HS-5 (cell line): ENCODE measurements around the gene ASAP3.
"Not testable (repeated sequence)": the region's sequence is repeated elsewhere in the genome, so short reads cannot be mapped to it uniquely, and the experiment has no call there.

Experiments used
- DNase-seq: peaks from one replicate; pipeline ENCODE4 v3.0.0-alpha.2; 2012; ENCODE audit warnings: low read depth

ASAP3 gene

GRCh38 chr1:23514111-23514679, 30.2 kb upstream of the ASAP3 start:
- no peak for DNase-seq

- DNase-seq = no peak
Observed at GRCh38 chr1:23509896-23510295, 25.9 kb upstream of the ASAP3 start.

- DNase-seq = no peak
Observed at GRCh38 chr1:23506376-23507107, 22.6 kb upstream of the ASAP3 start.

GRCh38 chr1:23505851-23506250, 21.9 kb upstream of the ASAP3 start:
- DNase-seq = no peak

- not testable (repeated sequence) for DNase-seq
Observed at GRCh38 chr1:23504156-23504555, 20.2 kb upstream of the ASAP3 start.

DNA sequence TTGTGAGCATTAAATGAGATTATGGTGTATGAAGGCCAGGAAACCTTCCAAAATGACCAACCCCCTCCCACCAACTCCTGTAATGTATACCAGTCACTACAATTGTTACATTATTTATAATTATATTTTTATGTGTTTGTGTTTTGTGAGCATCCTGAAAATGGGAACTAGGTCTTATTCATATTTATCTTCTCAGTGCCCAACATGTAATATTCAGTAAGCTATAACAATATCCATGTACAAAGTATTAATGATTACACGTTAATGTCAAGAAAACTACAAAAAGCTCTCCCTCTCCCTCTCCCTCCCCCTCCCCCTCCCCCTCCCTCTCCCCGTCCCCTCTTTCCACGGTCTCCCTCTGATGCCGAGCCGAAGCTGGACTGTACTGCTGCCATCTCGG, 19.0 kb upstream of the ASAP3 start:
- DNase-seq = no peak

DNA sequence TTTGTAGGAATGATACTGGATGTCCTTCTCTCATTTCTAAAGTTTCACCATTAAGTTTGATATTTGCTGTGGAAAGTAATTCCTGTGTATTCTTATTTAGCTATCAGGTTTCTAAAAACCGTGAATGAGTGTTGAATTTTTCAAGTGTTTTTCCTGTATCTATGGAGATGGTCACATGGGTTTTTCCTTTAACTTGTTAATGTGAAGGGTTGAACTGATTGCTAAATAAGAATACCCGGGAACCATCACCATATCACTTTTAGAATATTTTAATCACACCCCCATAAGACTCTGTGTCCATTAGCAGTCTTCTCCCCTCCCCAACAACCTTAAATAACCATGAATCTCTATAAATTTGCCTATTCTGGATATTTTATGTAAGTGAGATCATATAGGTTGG, 16.5 kb upstream of the ASAP3 start:
- DNase-seq = no peak

DNA sequence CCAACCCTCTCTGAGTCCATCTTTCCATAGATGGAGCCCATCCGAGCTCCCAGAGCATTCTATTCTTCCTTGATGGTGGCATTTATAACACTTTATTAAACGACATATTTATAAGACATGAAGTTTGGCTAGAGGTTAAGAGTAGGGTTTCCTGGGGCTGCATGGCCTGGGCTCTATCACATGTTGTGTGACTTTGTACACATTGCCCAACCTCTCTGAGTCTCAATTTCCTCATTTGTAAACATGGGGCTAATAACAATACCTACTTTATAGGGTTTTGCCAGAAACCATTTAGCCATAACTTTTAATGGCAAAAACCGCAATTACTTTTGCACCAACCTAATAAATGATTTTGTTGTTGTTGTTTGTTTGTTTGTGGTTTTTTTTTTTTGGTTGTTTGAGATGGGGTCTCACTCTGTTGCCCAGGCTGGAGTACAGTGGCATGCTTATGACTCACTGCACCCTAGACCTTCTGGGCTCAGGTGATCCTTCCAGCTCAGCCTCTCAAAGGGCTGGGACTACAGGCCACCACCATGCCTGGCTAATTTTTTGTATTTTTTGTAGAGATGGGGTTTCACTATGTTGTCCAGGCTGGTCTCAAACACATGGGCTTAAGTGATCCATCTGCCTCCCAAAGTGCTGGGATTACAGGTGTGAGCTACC, 13.9 kb upstream of the ASAP3 start:
- no peak for DNase-seq

DNA sequence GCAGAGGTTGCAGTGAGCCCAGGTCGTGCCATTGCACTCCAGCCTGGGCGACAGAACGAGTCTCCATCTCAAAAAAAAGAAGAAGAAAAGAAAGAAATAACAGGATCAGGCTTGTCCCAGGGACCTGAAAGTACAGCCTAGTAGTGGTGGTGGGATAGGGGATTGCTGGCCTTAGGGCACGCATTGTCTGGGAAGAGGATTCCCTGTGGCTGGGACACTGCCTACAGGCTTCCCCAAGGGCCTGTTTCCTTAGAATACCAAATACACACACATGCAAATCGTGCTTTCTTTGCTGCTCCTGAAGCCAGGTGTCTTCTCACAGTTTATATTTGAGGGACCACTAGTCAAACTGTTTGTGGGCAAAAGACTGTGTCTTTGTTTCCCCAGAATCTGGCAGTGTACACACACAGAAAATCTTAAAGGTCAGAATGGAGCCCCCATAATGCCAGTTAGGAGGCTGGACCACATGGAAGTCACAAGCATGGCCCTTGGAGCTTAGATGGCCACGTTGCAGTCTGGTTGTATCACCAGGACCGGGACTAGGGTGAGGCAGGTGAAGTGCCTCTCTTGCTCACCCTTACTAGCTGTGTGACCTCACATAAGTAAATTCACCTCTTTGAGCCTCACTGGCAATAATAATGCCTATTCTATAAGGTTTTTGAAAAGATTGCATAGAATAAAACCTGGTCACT, 12.7 kb upstream of the ASAP3 start:
- DNase-seq = no peak

DNA sequence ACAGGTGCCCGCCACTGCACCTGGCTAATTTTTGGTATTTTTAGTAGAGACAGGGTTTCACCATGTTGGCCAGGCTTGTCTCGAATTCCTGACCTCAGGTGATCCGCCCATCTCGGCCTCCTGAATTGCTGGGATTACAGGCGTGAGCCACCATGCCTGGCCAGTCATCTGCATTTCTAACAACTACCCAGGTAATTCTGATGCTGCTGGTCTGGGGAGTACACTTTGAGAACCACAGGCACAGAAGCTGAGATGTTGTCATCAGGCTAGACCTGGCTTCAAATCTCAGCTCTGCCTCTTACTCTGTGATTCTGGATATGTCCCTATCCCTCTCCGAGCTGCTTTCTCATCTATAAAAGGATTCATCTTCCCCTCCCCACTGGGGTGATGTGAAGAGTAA, 10.9 kb upstream of the ASAP3 start:
- not testable (repeated sequence) for DNase-seq

- not testable (repeated sequence) for DNase-seq
Observed at GRCh38 chr1:23492776-23493175, 8.8 kb upstream of the ASAP3 start.

DNA sequence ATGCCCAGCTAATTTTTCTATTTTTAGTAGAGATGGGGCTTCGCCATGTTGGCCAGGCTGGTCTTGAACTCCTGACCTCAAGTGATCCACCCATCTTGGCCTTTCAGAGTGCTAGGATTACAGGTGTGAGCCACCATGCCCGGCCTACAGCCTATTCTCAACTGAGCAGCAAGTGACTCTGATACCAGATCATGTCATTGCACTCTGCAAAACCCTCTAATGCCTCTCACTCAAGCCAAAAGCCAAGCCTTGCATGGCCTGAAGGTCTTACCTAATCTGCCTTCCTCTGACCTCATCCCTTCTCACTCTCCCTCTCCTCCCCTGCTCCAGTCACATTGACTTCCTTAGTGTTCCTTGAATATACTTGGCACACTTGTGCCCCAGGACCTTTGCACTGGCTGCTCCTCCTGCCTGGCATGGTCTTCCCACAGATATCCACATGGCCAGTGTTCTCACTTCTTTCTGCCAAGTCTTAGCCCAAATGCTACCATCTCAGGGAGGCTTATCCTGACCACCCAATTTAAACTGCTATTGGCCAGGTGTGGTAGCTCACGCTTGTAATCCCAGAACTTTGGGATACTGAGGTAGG, 8.2 kb upstream of the ASAP3 start:
- no peak for DNase-seq

- DNase-seq = no peak
Observed at GRCh38 chr1:23489842-23490241, 5.9 kb upstream of the ASAP3 start.

DNA sequence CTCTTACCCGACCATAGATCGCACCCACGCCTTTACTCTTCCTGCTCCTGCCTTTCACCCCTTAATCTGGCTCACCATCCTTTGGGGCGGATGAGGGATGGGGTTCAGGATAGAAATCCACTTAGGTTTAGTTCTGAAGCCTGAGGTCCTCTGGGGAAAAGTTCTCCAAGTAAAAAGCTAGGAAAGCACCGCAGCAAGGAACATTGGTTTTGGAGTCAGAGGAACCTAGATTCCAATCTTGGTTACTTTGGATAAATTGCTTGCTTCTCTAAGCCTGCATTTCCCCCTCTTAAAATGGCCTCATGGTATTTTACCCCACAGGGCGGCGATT, 988 bp upstream of the ASAP3 start:
- DNase-seq = no peak

- DNase-seq = peak; percentile 73
Observed at GRCh38 chr1:23484253-23485001, 448 bp upstream of the ASAP3 start.

- DNase-seq = no peak
Observed at GRCh38 chr1:23481904-23482303, 2.1 kb downstream of the ASAP3 start.

DNA sequence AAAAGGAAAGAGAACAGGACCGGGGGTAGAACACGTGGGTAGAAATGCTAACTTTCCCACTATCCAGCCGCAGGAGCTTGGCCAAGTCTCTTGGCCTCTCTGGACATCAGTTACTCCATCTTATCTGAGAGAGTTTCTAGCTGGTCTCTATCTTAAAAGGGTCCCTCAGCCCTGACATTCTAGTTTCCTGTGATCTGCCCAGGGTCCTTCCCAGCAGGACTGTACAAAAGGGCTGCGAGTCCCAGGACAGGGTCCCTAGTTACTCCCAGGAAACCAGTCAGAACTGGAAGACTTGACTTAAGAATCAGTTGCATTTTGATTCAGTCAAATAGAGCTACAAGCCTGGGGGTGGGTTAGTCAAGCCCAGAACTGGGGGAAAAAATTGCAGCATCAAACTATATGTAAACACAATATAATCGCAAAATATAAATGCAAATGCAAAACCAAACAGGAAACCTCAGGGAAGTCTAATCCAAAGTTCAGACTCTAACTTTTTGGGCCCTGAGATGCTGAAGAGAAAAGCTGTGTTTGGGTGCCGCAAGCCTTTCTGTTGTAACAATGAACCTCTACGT, 2.9 kb downstream of the ASAP3 start:
- DNase-seq = no peak

- no peak for DNase-seq
Observed at GRCh38 chr1:23480187-23481025, 3.6 kb downstream of the ASAP3 start.

DNA sequence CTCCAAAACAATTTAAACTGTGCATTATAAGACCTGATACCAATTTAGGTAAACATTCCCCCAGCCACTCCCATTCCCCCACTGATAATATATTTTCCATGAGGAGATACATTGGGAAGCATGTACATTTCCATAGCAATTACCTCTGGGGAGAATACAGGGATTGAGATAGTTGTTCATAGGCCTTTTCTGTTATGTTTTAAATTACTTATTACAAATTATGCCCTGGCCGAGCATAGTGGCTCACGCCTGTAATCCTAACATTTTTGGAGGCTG, 4.4 kb downstream of the ASAP3 start:
- no peak for DNase-seq

GRCh38 chr1:23478896-23479665, 4.9 kb downstream of the ASAP3 start:
- DNase-seq = no peak
